Liver (tissue), 3 donors: ENCODE data around the gene PPFIBP2.

Source experiments
- FOXA1 ChIP-seq: IDR thresholded peaks from 2 replicates; pipeline ENCODE4 v1.6.1; 2016; ENCODE audit warnings: antibody characterized with exemption
- HNF4G ChIP-seq: IDR thresholded peaks from 2 replicates; pipeline ENCODE4 v1.6.1; 2016; ENCODE audit warnings: antibody characterized with exemption
- JUND ChIP-seq, 2 donors: IDR thresholded peaks; 2 replicates each; pipeline ENCODE4 v1.6.1; 2016; ENCODE audit warnings: antibody characterized with exemption in 2 of 2
- RXRA ChIP-seq, 2 donors: IDR thresholded peaks; 2 replicates each; pipeline ENCODE4 v1.6.1; 2017 to 2018; ENCODE audit warnings: antibody characterized with exemption in 2 of 2, mild to moderate bottlenecking in 1 of 2
- TAF1 ChIP-seq: conservative IDR thresholded peaks from 2 replicates; pipeline ENCODE4 v1.6.1; 2016; ENCODE audit warnings: antibody characterized with exemption, mild to moderate bottlenecking
- YY1 ChIP-seq: IDR thresholded peaks from 2 replicates; pipeline ENCODE4 v1.6.1; 2016; ENCODE audit warnings: antibody characterized with exemption, mild to moderate bottlenecking
- ZBTB33 ChIP-seq: IDR thresholded peaks from 2 replicates; pipeline ENCODE4 v1.6.1; 2016; ENCODE audit warnings: antibody characterized with exemption
- TF ChIP-seq, protein P1 (sequence below): fragments of 150-350 bp; IDR thresholded peaks from 2 replicates; pipeline ENCODE4 v1.5.1; 2017; ENCODE audit warnings: improper control_type of control experiment, low read depth, low read length; ENCODE audit not compliant: missing input control
- TF ChIP-seq, protein P2 (sequence below): IDR thresholded peaks from 2 replicates; pipeline ENCODE4 v1.6.1; 2016; ENCODE audit warnings: antibody characterized with exemption, mild to moderate bottlenecking
- TF ChIP-seq, protein P3 (sequence below): IDR thresholded peaks from 2 replicates; pipeline ENCODE4 v1.6.1; 2016; ENCODE audit warnings: antibody characterized with exemption
- donor health status: healthy.
- donor health status: healthy.

GRCh38 chr11:7582338-7582985 is 68.7 kb downstream of the PPFIBP2 start:
- TF ChIP-seq, protein P1, sequence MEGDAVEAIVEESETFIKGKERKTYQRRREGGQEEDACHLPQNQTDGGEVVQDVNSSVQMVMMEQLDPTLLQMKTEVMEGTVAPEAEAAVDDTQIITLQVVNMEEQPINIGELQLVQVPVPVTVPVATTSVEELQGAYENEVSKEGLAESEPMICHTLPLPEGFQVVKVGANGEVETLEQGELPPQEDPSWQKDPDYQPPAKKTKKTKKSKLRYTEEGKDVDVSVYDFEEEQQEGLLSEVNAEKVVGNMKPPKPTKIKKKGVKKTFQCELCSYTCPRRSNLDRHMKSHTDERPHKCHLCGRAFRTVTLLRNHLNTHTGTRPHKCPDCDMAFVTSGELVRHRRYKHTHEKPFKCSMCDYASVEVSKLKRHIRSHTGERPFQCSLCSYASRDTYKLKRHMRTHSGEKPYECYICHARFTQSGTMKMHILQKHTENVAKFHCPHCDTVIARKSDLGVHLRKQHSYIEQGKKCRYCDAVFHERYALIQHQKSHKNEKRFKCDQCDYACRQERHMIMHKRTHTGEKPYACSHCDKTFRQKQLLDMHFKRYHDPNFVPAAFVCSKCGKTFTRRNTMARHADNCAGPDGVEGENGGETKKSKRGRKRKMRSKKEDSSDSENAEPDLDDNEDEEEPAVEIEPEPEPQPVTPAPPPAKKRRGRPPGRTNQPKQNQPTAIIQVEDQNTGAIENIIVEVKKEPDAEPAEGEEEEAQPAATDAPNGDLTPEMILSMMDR = no peak
- TF ChIP-seq ZBTB33 (no peak), YY1 (no peak), JUND (IDR thresholded peaks at IDR 0.05) (no peak), HNF4G (no peak), FOXA1 (no peak), RXRA (IDR thresholded peaks at IDR 0.05) (no peak), TAF1 (no peak)
- TF ChIP-seq, protein P2, sequence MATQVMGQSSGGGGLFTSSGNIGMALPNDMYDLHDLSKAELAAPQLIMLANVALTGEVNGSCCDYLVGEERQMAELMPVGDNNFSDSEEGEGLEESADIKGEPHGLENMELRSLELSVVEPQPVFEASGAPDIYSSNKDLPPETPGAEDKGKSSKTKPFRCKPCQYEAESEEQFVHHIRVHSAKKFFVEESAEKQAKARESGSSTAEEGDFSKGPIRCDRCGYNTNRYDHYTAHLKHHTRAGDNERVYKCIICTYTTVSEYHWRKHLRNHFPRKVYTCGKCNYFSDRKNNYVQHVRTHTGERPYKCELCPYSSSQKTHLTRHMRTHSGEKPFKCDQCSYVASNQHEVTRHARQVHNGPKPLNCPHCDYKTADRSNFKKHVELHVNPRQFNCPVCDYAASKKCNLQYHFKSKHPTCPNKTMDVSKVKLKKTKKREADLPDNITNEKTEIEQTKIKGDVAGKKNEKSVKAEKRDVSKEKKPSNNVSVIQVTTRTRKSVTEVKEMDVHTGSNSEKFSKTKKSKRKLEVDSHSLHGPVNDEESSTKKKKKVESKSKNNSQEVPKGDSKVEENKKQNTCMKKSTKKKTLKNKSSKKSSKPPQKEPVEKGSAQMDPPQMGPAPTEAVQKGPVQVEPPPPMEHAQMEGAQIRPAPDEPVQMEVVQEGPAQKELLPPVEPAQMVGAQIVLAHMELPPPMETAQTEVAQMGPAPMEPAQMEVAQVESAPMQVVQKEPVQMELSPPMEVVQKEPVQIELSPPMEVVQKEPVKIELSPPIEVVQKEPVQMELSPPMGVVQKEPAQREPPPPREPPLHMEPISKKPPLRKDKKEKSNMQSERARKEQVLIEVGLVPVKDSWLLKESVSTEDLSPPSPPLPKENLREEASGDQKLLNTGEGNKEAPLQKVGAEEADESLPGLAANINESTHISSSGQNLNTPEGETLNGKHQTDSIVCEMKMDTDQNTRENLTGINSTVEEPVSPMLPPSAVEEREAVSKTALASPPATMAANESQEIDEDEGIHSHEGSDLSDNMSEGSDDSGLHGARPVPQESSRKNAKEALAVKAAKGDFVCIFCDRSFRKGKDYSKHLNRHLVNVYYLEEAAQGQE = no peak
- TF ChIP-seq, protein P3, sequence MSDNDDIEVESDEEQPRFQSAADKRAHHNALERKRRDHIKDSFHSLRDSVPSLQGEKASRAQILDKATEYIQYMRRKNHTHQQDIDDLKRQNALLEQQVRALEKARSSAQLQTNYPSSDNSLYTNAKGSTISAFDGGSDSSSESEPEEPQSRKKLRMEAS = no peak
